ENCODE results near the gene OR51G2. TPM values are rescaled to one million over a fixed set of nuclear protein-coding genes. Genes with fewer than 3 reads are reported as not detected.

OR51G2 gene
- total RNA-seq, 1 experiment from 2014 or later, result not detected

GRCh38 chr11:4936745-4937144 lies 17.6 kb upstream of the OR51G2 start:
- POLR2A ChIA-PET (ENCODE audit: unreplicated experiment), result no interaction called here
- Histone ChIP-seq H3K4me3 (ENCODE audit: low read length) (no peak overlapping the region), H3K4me1 (ENCODE audit: insufficient read depth, low read length) (no peaks in the 10 kb centered on the region), H3K4me2 (ENCODE audit: low read length) (no peak overlapping the region), H3K36me3 (ENCODE audit: low read depth, low read length) (no peaks in the 10 kb centered on the region), H3K9ac (ENCODE audit: low read length) (no peak overlapping the region), H3K9me2 (replicated peaks; ENCODE audit: low read length) (no peaks in the 10 kb centered on the region), H3K27ac (ENCODE audit: low read length) (no peak overlapping the region), H3K9me3 (ENCODE audit: low read length) (no peaks in the 10 kb centered on the region), H2AFZ (ENCODE audit: low read length) (no peak overlapping the region), H3K79me2 (ENCODE audit: low read length) (no peaks in the 10 kb centered on the region), H4K20me1 (ENCODE audit: low read length) (no peaks in the 10 kb centered on the region), H3F3A (ENCODE audit: low read length, unreplicated experiment) (no peaks in the 10 kb centered on the region), H3K27me3 (ENCODE audit: low read length) (no peaks in the 10 kb centered on the region)
- intact Hi-C loops (cut with micrococcal nuclease), result no loop called here
- TF ChIP-seq EZH2 (IDR thresholded peaks at IDR 0.05; ENCODE audit: low read length, unreplicated experiment), result no peak
- CTCF ChIA-PET, result no interaction called here
- DNase-seq (no peak), ATAC-seq (no peak)
- no TSS peak for BruUV-seq (replicated peaks)

- no peaks in the 10 kb centered on the region for H3K4me1 ChIP-seq (ENCODE audit: insufficient read depth, low read length)
- ChIA-PET POLR2A (ENCODE audit: unreplicated experiment) (no interaction called here), CTCF (no interaction called here)
- H4K20me1 ChIP-seq (ENCODE audit: low read length), result no peaks in the 10 kb centered on the region
- H3K27me3 ChIP-seq (ENCODE audit: low read length), result no peaks in the 10 kb centered on the region
- no peak overlapping the region for H3K9ac ChIP-seq (ENCODE audit: low read length)
- DNase-seq (no peak), ATAC-seq (no peak)
- no peak overlapping the region for H2AFZ ChIP-seq (ENCODE audit: low read length)
- BruUV-seq (replicated peaks), result no TSS peak
- H3F3A ChIP-seq (ENCODE audit: low read length, unreplicated experiment), result no peaks in the 10 kb centered on the region
- TF ChIP-seq CTCF (conservative IDR thresholded peaks at IDR 0.05; ENCODE audit: low read depth, low read length) (no peak), EZH2 (IDR thresholded peaks at IDR 0.05; ENCODE audit: low read length, unreplicated experiment) (no peak), EZH2phosphoT487 (IDR thresholded peaks at IDR 0.05; ENCODE audit: borderline replicate concordance, low read length) (no peak)
- no peaks in the 10 kb centered on the region for H3K9me2 ChIP-seq (replicated peaks; ENCODE audit: low read length)
- no peaks in the 10 kb centered on the region for H3K36me3 ChIP-seq (ENCODE audit: low read depth, low read length)
- intact Hi-C loops (cut with micrococcal nuclease), result no loop called here
- no peak overlapping the region for H3K4me3 ChIP-seq (ENCODE audit: low read length)
- H3K79me2 ChIP-seq (ENCODE audit: low read length), result no peaks in the 10 kb centered on the region
- no peak overlapping the region for H3K27ac ChIP-seq (ENCODE audit: low read length)
- H3K9me3 ChIP-seq (ENCODE audit: low read length), result no peaks in the 10 kb centered on the region
- no peak overlapping the region for H3K4me2 ChIP-seq (ENCODE audit: low read length)
Measured at GRCh38 chr11:4932751-4933150, 13.6 kb upstream of the OR51G2 start.

GRCh38 chr11:4926608-4927007 lies 7.5 kb upstream of the OR51G2 start:
- POLR2A ChIA-PET (ENCODE audit: unreplicated experiment), result no interaction called here
- Histone ChIP-seq H3K9me2 (replicated peaks; ENCODE audit: low read length) (no peaks in the 10 kb centered on the region), H3K9ac (ENCODE audit: low read length) (no peak overlapping the region), H3K27ac (ENCODE audit: low read length) (no peak overlapping the region), H3K79me2 (ENCODE audit: low read length) (no peaks in the 10 kb centered on the region), H4K20me1 (ENCODE audit: low read length) (no peaks in the 10 kb centered on the region), H3K4me1 (ENCODE audit: insufficient read depth, low read length) (no peaks in the 10 kb centered on the region), H3F3A (ENCODE audit: low read length, unreplicated experiment) (no peaks in the 10 kb centered on the region), H3K9me3 (ENCODE audit: low read length) (no peaks in the 10 kb centered on the region), H3K4me3 (ENCODE audit: low read length) (no peak overlapping the region), H3K36me3 (ENCODE audit: low read depth, low read length) (no peaks in the 10 kb centered on the region), H3K4me2 (ENCODE audit: low read length) (no peak overlapping the region), H2AFZ (ENCODE audit: low read length) (no peak overlapping the region), H3K27me3 (ENCODE audit: low read length) (no peaks in the 10 kb centered on the region)
- DNase-seq (no peak), ATAC-seq (no peak)
- CTCF ChIA-PET, result no interaction called here
- intact Hi-C loops (cut with micrococcal nuclease), result no loop called here
- BruUV-seq (replicated peaks), result no TSS peak
- TF ChIP-seq CTCF (conservative IDR thresholded peaks at IDR 0.05; ENCODE audit: low read depth, low read length) (no peak), EZH2phosphoT487 (IDR thresholded peaks at IDR 0.05; ENCODE audit: borderline replicate concordance, low read length) (no peak), EZH2 (IDR thresholded peaks at IDR 0.05; ENCODE audit: low read length, unreplicated experiment) (no peak)

Measured in PC-3 (cell line).